Measurements from ENCODE around the gene ZNF600. TPM values are rescaled to one million over a fixed set of nuclear protein-coding genes. Genes with fewer than 3 reads are reported as not detected.

Gene ZNF600
- polyA plus RNA-seq, 3 donors: 1.9 to 9.2 (median 2.5) TPM

DNA sequence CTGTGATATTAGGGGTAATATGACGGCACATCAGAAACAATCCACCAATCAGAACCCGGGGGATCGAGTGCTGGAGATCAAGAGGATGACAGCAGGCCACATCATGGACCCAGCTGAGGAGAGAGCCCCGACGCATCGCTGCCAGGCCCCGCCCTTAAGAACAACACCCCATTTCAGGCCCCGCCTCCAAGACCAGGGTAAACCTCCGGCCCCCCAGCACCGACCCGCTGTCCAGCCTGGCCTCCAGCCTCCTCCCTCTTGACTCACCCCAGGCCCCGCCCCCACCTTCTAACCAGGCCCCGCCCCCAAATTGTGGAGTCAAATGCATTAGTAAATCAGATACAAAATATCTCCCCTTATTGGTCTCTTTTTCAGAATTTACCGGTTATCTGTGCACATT lies 47.0 kb downstream of the ZNF600 start:
- H2AFZ ChIP-seq (ENCODE audit: insufficient read depth, low read depth, low read length, poor library complexity, severe bottlenecking): no peak overlapping the region
- H3K36me3 Mint-ChIP-seq: peaks cover 0 to 9% of the 10 kb centered on the region in 2 donors
- H3K27ac ChIP-seq (ENCODE audit: low read depth in 1 of 2, low read length in 2 of 2): no peak overlapping the region
- TF ChIP-seq, protein P1, sequence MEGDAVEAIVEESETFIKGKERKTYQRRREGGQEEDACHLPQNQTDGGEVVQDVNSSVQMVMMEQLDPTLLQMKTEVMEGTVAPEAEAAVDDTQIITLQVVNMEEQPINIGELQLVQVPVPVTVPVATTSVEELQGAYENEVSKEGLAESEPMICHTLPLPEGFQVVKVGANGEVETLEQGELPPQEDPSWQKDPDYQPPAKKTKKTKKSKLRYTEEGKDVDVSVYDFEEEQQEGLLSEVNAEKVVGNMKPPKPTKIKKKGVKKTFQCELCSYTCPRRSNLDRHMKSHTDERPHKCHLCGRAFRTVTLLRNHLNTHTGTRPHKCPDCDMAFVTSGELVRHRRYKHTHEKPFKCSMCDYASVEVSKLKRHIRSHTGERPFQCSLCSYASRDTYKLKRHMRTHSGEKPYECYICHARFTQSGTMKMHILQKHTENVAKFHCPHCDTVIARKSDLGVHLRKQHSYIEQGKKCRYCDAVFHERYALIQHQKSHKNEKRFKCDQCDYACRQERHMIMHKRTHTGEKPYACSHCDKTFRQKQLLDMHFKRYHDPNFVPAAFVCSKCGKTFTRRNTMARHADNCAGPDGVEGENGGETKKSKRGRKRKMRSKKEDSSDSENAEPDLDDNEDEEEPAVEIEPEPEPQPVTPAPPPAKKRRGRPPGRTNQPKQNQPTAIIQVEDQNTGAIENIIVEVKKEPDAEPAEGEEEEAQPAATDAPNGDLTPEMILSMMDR (IDR thresholded peaks at IDR 0.05): no peak
- H3K27ac Mint-ChIP-seq: no peak overlapping the region
- peaks cover 0 to 5% of the 10 kb centered on the region in 2 donors for H3K4me1 ChIP-seq (ENCODE audit: control insufficient read depth in 1 of 2, insufficient read depth in 2 of 2, low read length in 2 of 2)
- H3K9me3 Mint-ChIP-seq: peaks cover 10 to 74% (median 50%) of the 10 kb centered on the region in 7 donors
- H3K27me3 Mint-ChIP-seq (ENCODE audit: low read depth in 3 of 3): peaks cover 0 to 3% (median 2%) of the 10 kb centered on the region in 3 donors
- no peaks in the 10 kb centered on the region for H3K36me3 ChIP-seq (replicated peaks in 1 of 2; ENCODE audit: control insufficient read depth in 1 of 2, insufficient read depth in 2 of 2, low read length in 2 of 2)
- no peak overlapping the region for H3K4me2 ChIP-seq (replicated peaks; ENCODE audit: extremely low read depth, low read length, poor library complexity, severe bottlenecking)
- intact Hi-C loops (cut with micrococcal nuclease): loop anchor here (10.0 kb wide), 3 partner anchors 225 to 475 kb away; partner anchors contain the start of genes ZNF665 (in 1 of the 2), ZNF766 (in 1 of the 2) and ZNF816 (in 1 of the 2)
- 98% methylated on average over 8 of the region's 14 CpGs for WGBS (ENCODE audit: insufficient coverage)
- H3K9ac ChIP-seq (ENCODE audit: insufficient read depth, low read length, poor library complexity, severe bottlenecking): no peak overlapping the region
- H4K20me1 ChIP-seq (ENCODE audit: insufficient read depth, low read length): no peaks in the 10 kb centered on the region
- DNase-seq: no peak
- peaks cover 7% of the 10 kb centered on the region for H3K4me1 Mint-ChIP-seq
- H3K4me3 ChIP-seq (replicated peaks in 1 of 3; ENCODE audit: low read depth in 2 of 3, low read length in 3 of 3): no peak overlapping the region
- peaks cover 12 to 26% of the 10 kb centered on the region in 2 donors for H3K9me3 ChIP-seq (replicated peaks in 1 of 2; ENCODE audit: control insufficient read depth in 1 of 2, insufficient read depth in 1 of 2, low read length in 2 of 2)
- no peak overlapping the region for H3K4me3 Mint-ChIP-seq
- H3K27me3 ChIP-seq (ENCODE audit: control insufficient read depth in 2 of 2, insufficient read depth in 2 of 2, low read length in 2 of 2): no peaks in the 10 kb centered on the region
- H3K79me2 ChIP-seq (ENCODE audit: insufficient read depth, low read length): peaks cover 2% of the 10 kb centered on the region

DNA sequence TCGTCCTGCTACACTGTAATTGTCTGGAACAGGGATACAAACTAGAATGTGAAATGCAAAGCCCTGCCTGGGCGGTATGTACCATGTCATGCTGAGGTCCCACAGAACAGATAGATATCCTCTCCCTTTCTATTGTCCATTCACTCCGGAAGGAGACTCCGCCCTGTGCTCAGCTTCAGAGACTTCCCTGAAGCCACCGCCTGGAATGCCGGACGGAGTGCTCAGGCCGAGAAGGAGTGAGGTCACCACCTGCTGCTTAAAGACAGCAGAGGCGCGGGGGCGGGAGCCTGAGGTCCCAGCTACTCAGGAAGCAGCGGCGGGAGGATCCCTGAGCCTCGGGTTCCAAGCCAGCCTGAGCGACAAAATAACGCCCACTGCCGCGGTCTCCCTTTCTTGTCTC lies 50.9 kb downstream of the ZNF600 start:
- peaks cover 0 to 2% of the 10 kb centered on the region in 2 donors for H3K36me3 ChIP-seq (replicated peaks in 1 of 2; ENCODE audit: control insufficient read depth in 1 of 2, insufficient read depth in 2 of 2, low read length in 2 of 2)
- Mint-ChIP-seq H3K36me3 (peaks cover 2 to 16% of the 10 kb centered on the region in 2 donors), H3K4me3 (no peak overlapping the region), H3K27me3 (ENCODE audit: low read depth in 3 of 3) (peaks cover 0 to 3% (median 2%) of the 10 kb centered on the region in 3 donors), H3K9me3 (peaks cover 10 to 70% (median 43%) of the 10 kb centered on the region in 7 donors), H3K4me1 (peaks cover 21% of the 10 kb centered on the region), H3K27ac (peak overlapping the region in 2 of 7 donors; percentile 50 to 88)
- no peak for DNase-seq
- WGBS (ENCODE audit: insufficient coverage): 97% methylated on average over 13 of the region's 18 CpGs
- H3K9me3 ChIP-seq (replicated peaks in 1 of 2; ENCODE audit: control insufficient read depth in 1 of 2, insufficient read depth in 1 of 2, low read length in 2 of 2): peaks cover 12 to 28% of the 10 kb centered on the region in 2 donors
- H3K9ac ChIP-seq (ENCODE audit: insufficient read depth, low read length, poor library complexity, severe bottlenecking): no peak overlapping the region
- no peak overlapping the region for H3K27ac ChIP-seq (ENCODE audit: low read depth in 1 of 2, low read length in 2 of 2)
- H3K4me3 ChIP-seq (replicated peaks in 1 of 3; ENCODE audit: low read depth in 2 of 3, low read length in 3 of 3): peak overlapping the region in 1 of 3 experiments; percentile 97
- peak overlapping the region; percentile 93 for H2AFZ ChIP-seq (ENCODE audit: insufficient read depth, low read depth, low read length, poor library complexity, severe bottlenecking)
- H3K27me3 ChIP-seq (ENCODE audit: control insufficient read depth in 2 of 2, insufficient read depth in 2 of 2, low read length in 2 of 2): no peaks in the 10 kb centered on the region
- H3K4me2 ChIP-seq (replicated peaks; ENCODE audit: extremely low read depth, low read length, poor library complexity, severe bottlenecking): no peak overlapping the region
- H3K4me1 ChIP-seq (ENCODE audit: control insufficient read depth in 1 of 2, insufficient read depth in 2 of 2, low read length in 2 of 2): peaks cover 11 to 19% of the 10 kb centered on the region in 2 donors
- H3K79me2 ChIP-seq (ENCODE audit: insufficient read depth, low read length): peaks cover 38% of the 10 kb centered on the region
- H4K20me1 ChIP-seq (ENCODE audit: insufficient read depth, low read length): no peaks in the 10 kb centered on the region
- intact Hi-C loops (cut with micrococcal nuclease): loop anchor here (10.0 kb wide), 3 partner anchors 229 to 471 kb away; partner anchors contain the start of genes ZNF665 (in 1 of the 2), ZNF766 (in 1 of the 2) and ZNF816 (in 1 of the 2)
- TF ChIP-seq, protein P1 (IDR thresholded peaks at IDR 0.05): no peak
